ENCODE data around the gene TGFBR2. TPM values are rescaled to one million over a fixed set of nuclear protein-coding genes. Genes with fewer than 3 reads are reported as not detected.

Gene TGFBR2
- total RNA-seq, 1 donor from 2014 or later, result 26.1 TPM

DNA sequence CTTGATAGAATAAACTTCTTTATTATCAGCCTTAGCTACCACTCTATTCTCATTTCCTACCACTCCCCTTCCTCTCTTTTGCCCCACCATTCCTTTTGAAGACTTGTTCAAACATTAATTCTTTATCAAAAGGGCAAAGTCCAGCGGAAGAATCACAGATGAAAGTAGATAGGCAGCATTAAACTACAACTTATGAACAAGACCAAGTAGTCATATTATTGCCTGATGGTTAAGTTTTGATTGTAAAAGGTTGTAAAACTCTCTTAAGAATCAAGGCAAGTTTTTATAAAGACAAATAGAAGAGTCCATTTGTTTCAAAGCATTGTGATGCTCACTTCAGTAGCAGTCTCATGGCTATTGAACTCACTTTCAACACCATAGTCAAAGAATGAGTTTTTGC is 22.4 kb upstream of the TGFBR2 start:
- TF ChIP-seq, protein P1, sequence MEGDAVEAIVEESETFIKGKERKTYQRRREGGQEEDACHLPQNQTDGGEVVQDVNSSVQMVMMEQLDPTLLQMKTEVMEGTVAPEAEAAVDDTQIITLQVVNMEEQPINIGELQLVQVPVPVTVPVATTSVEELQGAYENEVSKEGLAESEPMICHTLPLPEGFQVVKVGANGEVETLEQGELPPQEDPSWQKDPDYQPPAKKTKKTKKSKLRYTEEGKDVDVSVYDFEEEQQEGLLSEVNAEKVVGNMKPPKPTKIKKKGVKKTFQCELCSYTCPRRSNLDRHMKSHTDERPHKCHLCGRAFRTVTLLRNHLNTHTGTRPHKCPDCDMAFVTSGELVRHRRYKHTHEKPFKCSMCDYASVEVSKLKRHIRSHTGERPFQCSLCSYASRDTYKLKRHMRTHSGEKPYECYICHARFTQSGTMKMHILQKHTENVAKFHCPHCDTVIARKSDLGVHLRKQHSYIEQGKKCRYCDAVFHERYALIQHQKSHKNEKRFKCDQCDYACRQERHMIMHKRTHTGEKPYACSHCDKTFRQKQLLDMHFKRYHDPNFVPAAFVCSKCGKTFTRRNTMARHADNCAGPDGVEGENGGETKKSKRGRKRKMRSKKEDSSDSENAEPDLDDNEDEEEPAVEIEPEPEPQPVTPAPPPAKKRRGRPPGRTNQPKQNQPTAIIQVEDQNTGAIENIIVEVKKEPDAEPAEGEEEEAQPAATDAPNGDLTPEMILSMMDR (conservative IDR thresholded peaks at IDR 0.05), result no peak
- Mint-ChIP-seq H3K4me1 (ENCODE audit: unreplicated experiment) (no peaks in the 10 kb centered on the region), H3K27me3 (no peaks in the 10 kb centered on the region), H3K4me3 (no peak overlapping the region), H3K27ac (no peak overlapping the region), H3K36me3 (no peaks in the 10 kb centered on the region), H3K9me3 (no peaks in the 10 kb centered on the region)
- no peak for DNase-seq (ENCODE audit: extremely low spot score, unreplicated experiment)

DNA sequence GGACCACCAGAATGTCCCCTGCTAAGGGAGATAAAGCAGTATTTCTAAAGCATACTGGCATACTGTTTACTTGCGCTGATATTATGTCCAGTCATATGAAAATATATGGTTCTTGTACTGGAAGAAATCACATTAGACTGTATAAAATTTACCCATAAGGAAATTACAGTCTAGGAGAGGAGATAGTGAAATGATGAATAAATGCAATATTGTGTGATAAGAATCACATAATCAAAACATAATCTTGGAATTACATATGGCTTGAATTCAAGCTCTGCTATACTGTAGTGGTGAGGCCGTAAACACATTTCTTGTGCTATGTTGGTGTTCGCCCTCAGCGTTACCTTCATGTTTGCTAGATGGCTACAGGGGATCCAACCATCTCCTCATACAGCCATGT is 20.7 kb upstream of the TGFBR2 start:
- no peak for DNase-seq (ENCODE audit: extremely low spot score, unreplicated experiment)
- Mint-ChIP-seq H3K27ac (no peak overlapping the region), H3K36me3 (no peaks in the 10 kb centered on the region), H3K4me1 (ENCODE audit: unreplicated experiment) (no peaks in the 10 kb centered on the region), H3K9me3 (no peaks in the 10 kb centered on the region), H3K27me3 (no peaks in the 10 kb centered on the region), H3K4me3 (no peak overlapping the region)
- TF ChIP-seq, protein P1 (conservative IDR thresholded peaks at IDR 0.05), result no peak

DNA sequence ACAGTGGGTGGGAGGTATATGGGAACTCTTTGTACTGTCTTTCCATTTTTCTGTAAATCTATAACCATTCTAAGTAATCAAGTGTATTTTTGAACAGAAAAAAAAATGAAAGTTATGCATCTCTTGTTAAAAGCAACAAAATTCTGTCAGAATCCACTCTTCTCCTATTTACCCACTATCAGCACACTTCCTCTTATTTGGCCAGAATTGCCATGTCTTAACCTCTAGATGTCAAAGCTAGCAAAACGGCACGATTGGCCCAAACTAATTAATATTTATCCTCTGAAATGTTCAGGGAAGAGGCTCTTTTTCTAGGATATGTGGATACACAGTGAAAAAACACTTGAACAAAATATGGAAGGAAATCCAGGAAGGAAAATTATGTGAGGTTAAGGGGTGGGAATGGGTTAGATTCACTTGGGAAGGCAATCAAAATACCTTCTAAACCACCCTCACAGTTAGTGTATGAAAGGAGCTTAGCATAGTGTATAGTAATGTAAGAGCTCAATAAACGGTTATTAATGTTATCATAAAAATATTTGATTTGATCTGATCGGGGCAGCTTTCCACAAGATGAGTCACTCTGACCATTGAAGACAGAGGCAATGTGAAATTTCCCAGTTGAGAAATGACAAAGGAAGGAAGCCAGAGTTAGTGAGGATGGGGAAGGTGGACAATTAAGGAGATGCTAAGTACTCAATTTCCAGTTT is 20.1 kb upstream of the TGFBR2 start:
- DNase-seq (ENCODE audit: extremely low spot score, unreplicated experiment), result no peak
- Mint-ChIP-seq H3K9me3 (no peaks in the 10 kb centered on the region), H3K4me1 (ENCODE audit: unreplicated experiment) (no peaks in the 10 kb centered on the region), H3K36me3 (no peaks in the 10 kb centered on the region), H3K4me3 (no peak overlapping the region), H3K27ac (no peak overlapping the region), H3K27me3 (no peaks in the 10 kb centered on the region)
- TF ChIP-seq, protein P1 (conservative IDR thresholded peaks at IDR 0.05), result no peak

DNA sequence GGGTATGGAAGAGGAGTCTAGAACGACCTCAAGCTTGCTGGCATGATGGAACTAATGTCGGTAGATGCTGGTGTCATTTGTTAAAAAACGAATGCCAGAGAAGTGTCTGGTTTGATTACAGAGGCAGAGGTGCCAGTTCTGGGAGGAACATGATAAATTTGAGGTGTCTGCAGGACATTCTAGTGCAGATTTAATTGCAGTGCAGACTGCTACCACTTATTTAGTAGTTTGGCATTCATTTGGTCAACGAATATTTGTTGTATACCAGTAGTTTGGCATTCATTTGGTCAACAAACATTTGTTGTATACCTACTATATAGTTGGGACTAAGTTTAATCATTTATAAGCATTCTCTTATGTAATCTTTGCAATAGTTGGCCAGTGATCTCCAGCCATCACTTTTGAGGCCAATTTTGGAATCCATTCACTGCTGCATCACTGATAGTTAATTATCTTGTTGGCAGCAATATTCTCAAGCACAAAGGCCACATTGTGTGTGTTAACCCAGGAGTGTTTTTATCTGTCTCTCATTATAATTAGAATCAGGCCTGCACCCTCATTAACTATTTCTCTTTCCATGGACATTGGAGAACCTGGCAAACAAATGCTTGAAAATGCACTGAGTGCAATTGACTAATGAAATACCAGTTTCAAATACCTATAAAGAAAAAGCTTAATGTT is 19.5 kb upstream of the TGFBR2 start:
- no peak overlapping the region for H3K27ac Mint-ChIP-seq
- DNase-seq (ENCODE audit: extremely low spot score, unreplicated experiment), result no peak
- no peaks in the 10 kb centered on the region for H3K36me3 Mint-ChIP-seq
- H3K9me3 Mint-ChIP-seq, result no peaks in the 10 kb centered on the region
- H3K4me3 Mint-ChIP-seq, result no peak overlapping the region
- H3K27me3 Mint-ChIP-seq, result no peaks in the 10 kb centered on the region
- TF ChIP-seq, protein P1 (conservative IDR thresholded peaks at IDR 0.05), result no peak
- H3K4me1 Mint-ChIP-seq (ENCODE audit: unreplicated experiment), result no peaks in the 10 kb centered on the region

DNA sequence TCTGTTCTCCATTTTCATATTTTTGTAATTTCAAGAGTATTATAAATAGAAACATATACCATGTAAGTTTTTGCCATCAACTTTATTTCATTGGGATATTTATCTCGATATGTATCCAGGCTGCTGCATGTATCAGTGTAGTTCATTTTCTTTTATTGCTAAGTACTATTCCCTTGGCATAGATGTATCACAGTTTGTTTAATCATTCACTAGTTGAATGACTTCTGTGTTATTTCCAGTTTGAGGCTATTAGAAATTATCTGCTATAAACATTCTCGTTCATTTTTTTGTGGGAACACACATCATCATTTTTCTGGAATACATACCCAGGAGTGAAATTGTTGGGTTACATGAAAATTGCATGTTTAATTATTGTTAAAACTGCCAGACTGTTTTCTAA is 18.5 kb upstream of the TGFBR2 start:
- Mint-ChIP-seq H3K27me3 (no peaks in the 10 kb centered on the region), H3K27ac (no peak overlapping the region), H3K4me3 (no peak overlapping the region), H3K4me1 (ENCODE audit: unreplicated experiment) (no peaks in the 10 kb centered on the region), H3K36me3 (no peaks in the 10 kb centered on the region), H3K9me3 (no peaks in the 10 kb centered on the region)
- TF ChIP-seq, protein P1 (conservative IDR thresholded peaks at IDR 0.05), result no peak
- no peak for DNase-seq (ENCODE audit: extremely low spot score, unreplicated experiment)
